Trophoblast cell (in vitro differentiated cells and primary cell): Measurements from ENCODE around the gene UAP1.

Source experiments
- DNase-seq, 2 donors: peaks; one replicate each; pipeline ENCODE4 v3.0.0-alpha.2; 2016
- H2AFZ ChIP-seq: 2 replicates; pipeline ENCODE4 v1.6.1; 2013; ENCODE audit warnings: low read length, moderate library complexity, mild to moderate bottlenecking; ENCODE audit not compliant: insufficient read depth, poor library complexity
- H2AK5ac ChIP-seq: 2 replicates; pipeline ENCODE4 v1.6.1; 2013; ENCODE audit warnings: mild to moderate bottlenecking, low read length
- H2BK120ac ChIP-seq: 2 replicates; pipeline ENCODE4 v1.6.1; 2013; ENCODE audit warnings: low read length, mild to moderate bottlenecking, moderate library complexity; ENCODE audit not compliant: insufficient read depth, poor library complexity
- H2BK12ac ChIP-seq: 2 replicates; pipeline ENCODE4 v1.6.1; 2013; ENCODE audit warnings: mild to moderate bottlenecking, low read length, moderate library complexity
- H2BK5ac ChIP-seq: 2 replicates; pipeline ENCODE4 v1.6.1; 2013; ENCODE audit warnings: low read length, low read depth, moderate library complexity, mild to moderate bottlenecking; ENCODE audit not compliant: poor library complexity
- H3K14ac ChIP-seq: 2 replicates; pipeline ENCODE4 v1.6.1; 2013; ENCODE audit warnings: mild to moderate bottlenecking, low read length
- H3K18ac ChIP-seq: 2 replicates; pipeline ENCODE4 v1.6.1; 2013; ENCODE audit warnings: mild to moderate bottlenecking, low read length
- H3K23ac ChIP-seq: 2 replicates; pipeline ENCODE4 v1.6.1; 2013; ENCODE audit warnings: low read length
- H3K27ac ChIP-seq: 2 replicates; pipeline ENCODE4 v1.5.1; 2013; ENCODE audit warnings: low read depth, mild to moderate bottlenecking, inconsistent platforms, low read length, moderate library complexity
- H3K27me3 ChIP-seq: 2 replicates; pipeline ENCODE4 v1.6.1; 2013; ENCODE audit warnings: inconsistent platforms, mild to moderate bottlenecking, low read length, moderate library complexity; ENCODE audit not compliant: insufficient read depth
- H3K36me3 ChIP-seq, 2 experiments: 1 replicate in 1 of 2; 2 replicates in 1 of 2; pipeline ENCODE4 v1.6.1; 2013; ENCODE audit warnings: low read length in 2 of 2, mild to moderate bottlenecking in 2 of 2, moderate library complexity in 1 of 2; ENCODE audit not compliant: insufficient read depth in 2 of 2, control insufficient read depth in 1 of 2
- H3K4ac ChIP-seq: 2 replicates; pipeline ENCODE4 v1.6.1; 2013; ENCODE audit warnings: low read depth, mild to moderate bottlenecking, low read length, moderate library complexity
- H3K4me1 ChIP-seq, 2 experiments: 1 replicate in 1 of 2; 2 replicates in 1 of 2; pipeline ENCODE4 v1.6.1; 2013; ENCODE audit warnings: low read length in 2 of 2, mild to moderate bottlenecking in 2 of 2, moderate library complexity in 1 of 2; ENCODE audit not compliant: insufficient read depth in 2 of 2, control insufficient read depth in 1 of 2
- H3K4me2 ChIP-seq: 2 replicates; pipeline ENCODE4 v1.6.1; 2013; ENCODE audit warnings: inconsistent platforms, mild to moderate bottlenecking, low read length, moderate library complexity
- H3K4me3 ChIP-seq: 2 replicates; pipeline ENCODE4 v1.5.1; 2013; ENCODE audit warnings: mild to moderate bottlenecking, low read depth, low read length, inconsistent platforms
- H3K79me1 ChIP-seq: one replicate; pipeline ENCODE4 v1.6.1; 2013; ENCODE audit warnings: low read length
- H3K79me2 ChIP-seq: 2 replicates; pipeline ENCODE4 v1.6.1; 2013; ENCODE audit warnings: low read length, mild to moderate bottlenecking; ENCODE audit not compliant: control insufficient read depth, insufficient read depth, poor library complexity
- H3K9ac ChIP-seq: 2 replicates; pipeline ENCODE4 v1.6.1; 2013; ENCODE audit warnings: mild to moderate bottlenecking, low read length
- H3K9me3 ChIP-seq: 2 replicates; pipeline ENCODE4 v1.6.1; 2013; ENCODE audit warnings: low read depth, mild to moderate bottlenecking, control low read depth, inconsistent platforms, low read length; ENCODE audit not compliant: insufficient read depth
- H4K12ac ChIP-seq: 2 replicates; pipeline ENCODE4 v1.6.1; 2013; ENCODE audit warnings: low read depth, mild to moderate bottlenecking, low read length, moderate library complexity
- H4K8ac ChIP-seq: 2 replicates; pipeline ENCODE4 v1.6.1; 2013; ENCODE audit warnings: low read depth, mild to moderate bottlenecking, low read length, moderate library complexity
- H4K91ac ChIP-seq: one replicate; pipeline ENCODE4 v1.6.1; 2013; ENCODE audit warnings: low read depth, mild to moderate bottlenecking, low read length, moderate library complexity
- WGBS: extraction: QIAGEN DNeasy Blood & Tissue Kit; methylation state at CpG from one replicate; pipeline ENCODE4 v1.1.7; 2013; ENCODE audit warnings: missing lambda C conversion rate; ENCODE audit not compliant: insufficient read length, insufficient coverage; ENCODE audit errors: extremely low coverage; 5-methylcytosine and 5-hydroxymethylcytosine counted together

UAP1 gene

DNA sequence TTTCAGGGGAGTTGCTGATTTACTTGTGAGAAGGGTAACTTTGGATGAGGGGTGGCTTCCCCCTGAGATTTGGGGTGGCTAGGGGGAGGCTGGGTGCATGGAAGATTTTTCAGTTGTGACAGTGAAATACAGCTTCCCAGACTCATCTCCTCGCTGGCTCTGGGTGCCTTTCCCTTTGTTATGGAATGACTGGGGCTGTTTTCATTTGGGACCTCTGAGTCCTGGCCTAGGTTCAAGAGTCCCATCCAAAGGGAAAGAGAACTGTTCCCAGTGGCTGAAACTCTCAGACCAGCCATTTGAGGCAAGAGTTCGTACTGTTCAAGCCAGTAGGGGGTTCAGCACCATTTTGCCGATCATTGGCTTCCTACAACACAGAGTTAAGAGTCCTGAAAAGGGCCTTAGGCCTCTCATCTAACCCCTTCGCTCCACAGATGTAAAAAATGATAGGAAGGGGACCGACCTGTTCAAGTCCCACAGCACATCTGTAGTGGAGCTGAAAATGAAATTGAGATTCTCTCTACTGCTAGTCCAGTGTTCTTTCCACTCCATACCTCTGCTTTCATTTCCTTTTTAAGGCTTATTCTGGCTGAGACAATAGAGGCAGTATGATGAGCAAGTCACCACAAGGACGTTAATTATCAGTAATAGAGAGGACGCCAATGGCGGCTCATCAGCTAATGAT, 71.7 kb downstream of the UAP1 start:
- no peaks in the 10 kb centered on the region for H3K27me3 ChIP-seq
- no peak overlapping the region for H3K4me3 ChIP-seq
- H2BK12ac ChIP-seq = no peak overlapping the region
- no peak overlapping the region for H4K12ac ChIP-seq
- H2AK5ac ChIP-seq = no peak overlapping the region
- no peak for DNase-seq
- H2BK5ac ChIP-seq = no peak overlapping the region
- H3K79me1 ChIP-seq = no peaks in the 10 kb centered on the region
- H3K79me2 ChIP-seq = no peaks in the 10 kb centered on the region
- no peak overlapping the region for H3K9ac ChIP-seq
- H3K9me3 ChIP-seq = no peaks in the 10 kb centered on the region
- H3K18ac ChIP-seq = no peak overlapping the region
- no peak overlapping the region for H3K4ac ChIP-seq
- H3K36me3 ChIP-seq = no peaks in the 10 kb centered on the region
- no peak overlapping the region for H3K14ac ChIP-seq
- WGBS = no CpG with 5 or more reads among the region's 8 CpGs
- no peak overlapping the region for H2AFZ ChIP-seq
- no peak overlapping the region for H3K23ac ChIP-seq
- peaks cover 2 to 3% of the 10 kb centered on the region in 2 experiments for H3K4me1 ChIP-seq
- H3K4me2 ChIP-seq = no peak overlapping the region
- H4K91ac ChIP-seq = no peak overlapping the region
- H4K8ac ChIP-seq = no peak overlapping the region
- no peak overlapping the region for H3K27ac ChIP-seq
- no peak overlapping the region for H2BK120ac ChIP-seq

DNA sequence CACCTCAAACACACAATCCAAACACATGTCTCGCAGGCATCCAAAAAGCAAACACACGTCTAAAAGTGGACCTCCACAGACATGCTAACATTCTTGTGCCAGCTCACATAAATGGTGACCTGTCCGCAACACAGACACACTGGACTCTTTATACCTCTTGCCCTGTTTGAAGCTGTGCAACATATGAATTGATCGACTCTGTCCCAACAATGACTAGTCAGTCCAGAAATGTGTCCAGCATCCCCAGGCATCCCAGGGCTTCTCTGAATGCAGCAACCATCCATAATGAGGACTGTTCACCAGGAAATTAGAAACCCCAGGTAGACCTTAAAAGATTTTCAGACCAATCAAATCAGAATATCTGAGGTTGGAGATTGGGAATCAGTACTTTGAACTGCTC, 73.9 kb downstream of the UAP1 start:
- Histone ChIP-seq H3K4me1 (peaks cover 2 to 3% of the 10 kb centered on the region in 2 experiments), H3K18ac (no peak overlapping the region), H2BK120ac (no peak overlapping the region), H2BK5ac (no peak overlapping the region), H4K8ac (no peak overlapping the region), H4K91ac (no peak overlapping the region), H2AK5ac (no peak overlapping the region), H3K36me3 (no peaks in the 10 kb centered on the region), H2AFZ (no peak overlapping the region), H3K9ac (no peak overlapping the region), H3K23ac (no peak overlapping the region), H3K27me3 (no peaks in the 10 kb centered on the region), H3K79me1 (no peaks in the 10 kb centered on the region), H3K4me2 (no peak overlapping the region), H3K9me3 (no peaks in the 10 kb centered on the region), H3K4ac (no peak overlapping the region), H3K14ac (no peak overlapping the region), H3K79me2 (no peaks in the 10 kb centered on the region), H4K12ac (no peak overlapping the region), H2BK12ac (no peak overlapping the region), H3K27ac (no peak overlapping the region), H3K4me3 (no peak overlapping the region)
- no peak for DNase-seq
- WGBS = no CpG with 5 or more reads among the region's 4 CpGs

DNA sequence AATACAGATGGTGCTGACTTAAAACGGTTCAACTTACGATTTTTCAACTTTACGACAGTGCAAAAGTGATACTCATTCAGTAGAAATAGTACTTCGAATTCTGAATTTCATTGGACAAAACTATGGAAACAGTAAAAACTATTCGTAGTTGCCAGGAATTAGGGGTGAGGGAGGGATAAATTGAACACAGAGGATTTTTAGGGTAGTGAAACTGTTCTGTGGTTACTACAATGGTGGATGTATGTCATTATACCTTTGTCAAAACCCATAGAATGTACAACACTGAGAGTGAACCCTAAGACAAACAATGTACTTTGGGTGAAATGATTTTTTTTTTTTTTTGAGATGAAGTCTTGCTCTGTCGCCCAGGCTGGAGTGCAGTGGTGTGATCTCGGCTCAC, 78.2 kb downstream of the UAP1 start:
- Histone ChIP-seq H3K23ac (no peak overlapping the region), H3K4me1 (no peaks in the 10 kb centered on the region), H2AK5ac (no peak overlapping the region), H4K91ac (no peak overlapping the region), H3K27ac (no peak overlapping the region), H3K4me2 (no peak overlapping the region), H3K36me3 (no peaks in the 10 kb centered on the region), H4K12ac (no peak overlapping the region), H2BK120ac (no peak overlapping the region), H3K9me3 (no peaks in the 10 kb centered on the region), H3K18ac (no peak overlapping the region), H3K9ac (no peak overlapping the region), H3K27me3 (no peaks in the 10 kb centered on the region), H2AFZ (no peak overlapping the region), H2BK5ac (no peak overlapping the region), H3K79me1 (no peaks in the 10 kb centered on the region), H3K14ac (no peak overlapping the region), H3K79me2 (no peaks in the 10 kb centered on the region), H3K4ac (no peak overlapping the region), H2BK12ac (no peak overlapping the region), H4K8ac (no peak overlapping the region), H3K4me3 (no peak overlapping the region)
- no peak for DNase-seq
- no CpG with 5 or more reads among the region's 7 CpGs for WGBS

DNA sequence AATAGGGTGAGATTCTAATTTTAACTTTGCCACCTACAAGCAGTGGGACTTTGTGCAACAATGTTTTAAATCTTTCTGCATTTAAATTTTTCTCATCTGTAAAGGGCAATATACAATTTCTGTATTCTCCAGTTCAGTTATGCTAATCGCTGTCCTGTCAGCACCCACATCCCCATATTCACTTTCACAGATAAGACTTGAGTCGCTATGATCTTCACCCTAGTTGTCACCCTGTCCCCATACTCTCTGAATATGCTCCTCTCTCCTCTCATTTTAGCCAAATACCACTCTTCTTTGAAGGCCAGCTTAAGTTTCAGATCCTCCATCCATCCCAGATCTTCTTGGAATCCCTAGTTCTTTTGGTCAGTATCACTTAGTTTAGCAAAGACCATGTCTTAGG, 79.6 kb downstream of the UAP1 start:
- Histone ChIP-seq H3K4me3 (no peak overlapping the region), H4K8ac (no peak overlapping the region), H3K36me3 (no peaks in the 10 kb centered on the region), H3K27ac (no peak overlapping the region), H3K14ac (no peak overlapping the region), H3K79me1 (no peaks in the 10 kb centered on the region), H3K4me1 (no peaks in the 10 kb centered on the region), H2BK12ac (no peak overlapping the region), H3K9me3 (no peaks in the 10 kb centered on the region), H3K9ac (no peak overlapping the region), H3K4ac (no peak overlapping the region), H3K79me2 (no peaks in the 10 kb centered on the region), H4K91ac (no peak overlapping the region), H2AK5ac (no peak overlapping the region), H2BK120ac (no peak overlapping the region), H3K18ac (no peak overlapping the region), H3K23ac (no peak overlapping the region), H4K12ac (no peak overlapping the region), H3K27me3 (no peaks in the 10 kb centered on the region), H2AFZ (no peak overlapping the region), H3K4me2 (no peak overlapping the region), H2BK5ac (no peak overlapping the region)
- no peak for DNase-seq
- no CpG with 5 or more reads among the region's 2 CpGs for WGBS
